H1 (cell line): ENCODE results near the gene AGER.

ENCODE experiments used
- ATF3 ChIP-seq: IDR thresholded peaks from 2 replicates; pipeline ENCODE4 v1.6.1; 2011; ENCODE audit warnings: low read depth, mild to moderate bottlenecking, low read length; ENCODE audit not compliant: insufficient read depth
- CEBPB ChIP-seq: IDR thresholded peaks from 2 replicates; pipeline ENCODE4 v1.6.1; 2012; ENCODE audit warnings: low read depth, low read length
- CTCF ChIP-seq, 3 experiments: IDR thresholded peaks; 1 replicate in 2 of 3; 2 replicates in 1 of 3; pipeline versions ENCODE4 v1.5.1 to v1.6.1; 2011; ENCODE audit warnings: low read length in 3 of 3, mild to moderate bottlenecking in 3 of 3, inconsistent platforms in 2 of 3, low read depth in 1 of 3, moderate library complexity in 1 of 3; ENCODE audit not compliant: insufficient read depth in 1 of 3; ENCODE audit errors: control extremely low read depth in 1 of 3
- EGR1 ChIP-seq: IDR thresholded peaks from 2 replicates; pipeline ENCODE4 v1.6.1; 2011; ENCODE audit warnings: low read depth, low read length, borderline replicate concordance
- FOSL1 ChIP-seq: IDR thresholded peaks from 2 replicates; pipeline ENCODE4 v1.6.1; 2011; ENCODE audit warnings: mild to moderate bottlenecking, low read depth, low read length, moderate library complexity; ENCODE audit not compliant: insufficient read depth
- JUND ChIP-seq: IDR thresholded peaks from 2 replicates; pipeline ENCODE4 v1.6.1; 2011; ENCODE audit warnings: mild to moderate bottlenecking, improper control_type of control experiment, low read length
- MAFK ChIP-seq: IDR thresholded peaks from 2 replicates; pipeline ENCODE4 v1.6.1; 2012; ENCODE audit warnings: low read depth, mild to moderate bottlenecking, improper control_type of control experiment, low read length
- POLR2AphosphoS5 ChIP-seq: IDR thresholded peaks from 2 replicates; pipeline ENCODE4 v1.6.1; 2011; ENCODE audit warnings: low read depth, low read length
- TAF7 ChIP-seq: optimal IDR thresholded peaks from 2 replicates; pipeline ENCODE3; 2011; ENCODE audit warnings: low read depth, mild to moderate bottlenecking, inconsistent platforms, low read length, moderate library complexity, borderline replicate concordance
- TBP ChIP-seq: IDR thresholded peaks from 2 replicates; pipeline ENCODE4 v1.6.1; 2011; ENCODE audit warnings: low read depth, low read length, improper control_type of control experiment

GRCh38 chr6:32184084-32184640 lies at the start of gene AGER:
- TF ChIP-seq TBP (no peak), POLR2AphosphoS5 (no peak), ATF3 (no peak), CEBPB (0 out of 2 replicates have a peak, but pooled peaks have one; percentile 40), CTCF (IDR thresholded peaks at IDR 0.05; ENCODE audit: control extremely low read depth in 1 of 3, insufficient read depth in 1 of 3, low read depth in 1 of 3, low read length in 3 of 3) (no peak), EGR1 (no peak), FOSL1 (no peak), TAF7 (no peak), JUND (no peak), MAFK (no peak)
